ENCODE measurements around the gene USF2. TPM values are rescaled to one million over a fixed set of nuclear protein-coding genes. Genes with fewer than 3 reads are reported as not detected.

The USF2 gene
- polyA plus RNA-seq, 1 of the 3 experiments (the other 2 are of a cell fraction) = 102 TPM

GRCh38 chr19:35229601-35230000, 39.2 kb upstream of the USF2 start:
- Histone ChIP-seq H3K4me1 (ENCODE audit: control insufficient read depth in 1 of 2, insufficient read depth in 2 of 2, low read depth in 1 of 2, low read length in 1 of 2) (no peaks in the 10 kb centered on the region; a peak in 1 of 4 replicates), H3K9me3 (no peaks in the 10 kb centered on the region), H3K4me2 (no peak overlapping the region), H3K4me3 (ENCODE audit: low read depth in 2 of 2, low read length in 1 of 2) (no peak overlapping the region), H4K20me1 (ENCODE audit: insufficient read depth) (no peaks in the 10 kb centered on the region), H2AFZ (ENCODE audit: low read depth) (no peak overlapping the region), H3K27me3 (ENCODE audit: insufficient read depth) (peaks cover 28% of the 10 kb centered on the region; the same call in 1 of the 2 replicates), H3F3A (replicated peaks; ENCODE audit: insufficient read depth) (no peaks in the 10 kb centered on the region), H3K9me2 (no peaks in the 10 kb centered on the region), H3K36me3 (replicated peaks in 1 of 2; ENCODE audit: control insufficient read depth in 1 of 2, insufficient read depth in 2 of 2, low read length in 1 of 2) (no peaks in the 10 kb centered on the region), H3K79me2 (ENCODE audit: insufficient read depth) (no peaks in the 10 kb centered on the region), H3K27ac (ENCODE audit: low read depth in 2 of 2, low read length in 1 of 2) (no peak overlapping the region), H3K9ac (no peak overlapping the region)
- 57% methylated on average over 8 of the region's 8 CpGs for WGBS (ENCODE audit: low lambda C conversion rate)
- TF ChIP-seq EP300 (IDR thresholded peaks at IDR 0.05; ENCODE audit: borderline replicate concordance in 1 of 2, low read depth in 1 of 2, low read length in 1 of 2) = no peak
- TF ChIP-seq PBX3 (IDR thresholded peaks at IDR 0.05) = no peak
- TF ChIP-seq NFIC (IDR thresholded peaks at IDR 0.05; ENCODE audit: borderline replicate concordance) = no peak
- no peak for TF ChIP-seq IRF3 (IDR thresholded peaks at IDR 0.05; ENCODE audit: low read depth, low read length)
- no peak for TF ChIP-seq USF1 (IDR thresholded peaks at IDR 0.05; ENCODE audit: borderline replicate concordance, low read depth)
- no peak for TF ChIP-seq GATA2 (CRISPR knock-in tag; IDR thresholded peaks at IDR 0.05)
- no peak for TF ChIP-seq EZH2phosphoT487 (IDR thresholded peaks at IDR 0.05; ENCODE audit: borderline replicate concordance, low read depth)
- TF ChIP-seq JUND (IDR thresholded peaks at IDR 0.05) = no peak
- no peak for TF ChIP-seq CHD2 (IDR thresholded peaks at IDR 0.05; ENCODE audit: low read length, partially characterized antibody)
- TF ChIP-seq TCF12 (IDR thresholded peaks at IDR 0.05) = no peak
- no peak for TF ChIP-seq MAX (IDR thresholded peaks at IDR 0.05; ENCODE audit: low read depth)
- no peak for TF ChIP-seq REST (IDR thresholded peaks at IDR 0.05; ENCODE audit: low read depth, low read length)
- TF ChIP-seq NRF1 (IDR thresholded peaks at IDR 0.05; ENCODE audit: low read depth, low read length) = no peak
- TF ChIP-seq RCOR1 (IDR thresholded peaks at IDR 0.05; ENCODE audit: low read length) = no peak
- TF ChIP-seq FOSL2 (IDR thresholded peaks at IDR 0.05; ENCODE audit: borderline replicate concordance, low read depth) = no peak
- no peak for TF ChIP-seq RFX5 (IDR thresholded peaks at IDR 0.05; ENCODE audit: low read length)
- no peak for TF ChIP-seq SIN3A (IDR thresholded peaks at IDR 0.05; ENCODE audit: borderline replicate concordance, low read depth, low read length)
- no peak for TF ChIP-seq TEAD4 (IDR thresholded peaks at IDR 0.05; ENCODE audit: borderline replicate concordance, insufficient read depth)
- TF ChIP-seq MXI1 (IDR thresholded peaks at IDR 0.05; ENCODE audit: low read depth, low read length) = no peak
- POLR2A ChIA-PET = no interaction called here
- CTCF ChIA-PET = no interaction called here
- no peak for DNase-seq
